ENCODE results near the gene GOPC.

The GOPC gene

DNA sequence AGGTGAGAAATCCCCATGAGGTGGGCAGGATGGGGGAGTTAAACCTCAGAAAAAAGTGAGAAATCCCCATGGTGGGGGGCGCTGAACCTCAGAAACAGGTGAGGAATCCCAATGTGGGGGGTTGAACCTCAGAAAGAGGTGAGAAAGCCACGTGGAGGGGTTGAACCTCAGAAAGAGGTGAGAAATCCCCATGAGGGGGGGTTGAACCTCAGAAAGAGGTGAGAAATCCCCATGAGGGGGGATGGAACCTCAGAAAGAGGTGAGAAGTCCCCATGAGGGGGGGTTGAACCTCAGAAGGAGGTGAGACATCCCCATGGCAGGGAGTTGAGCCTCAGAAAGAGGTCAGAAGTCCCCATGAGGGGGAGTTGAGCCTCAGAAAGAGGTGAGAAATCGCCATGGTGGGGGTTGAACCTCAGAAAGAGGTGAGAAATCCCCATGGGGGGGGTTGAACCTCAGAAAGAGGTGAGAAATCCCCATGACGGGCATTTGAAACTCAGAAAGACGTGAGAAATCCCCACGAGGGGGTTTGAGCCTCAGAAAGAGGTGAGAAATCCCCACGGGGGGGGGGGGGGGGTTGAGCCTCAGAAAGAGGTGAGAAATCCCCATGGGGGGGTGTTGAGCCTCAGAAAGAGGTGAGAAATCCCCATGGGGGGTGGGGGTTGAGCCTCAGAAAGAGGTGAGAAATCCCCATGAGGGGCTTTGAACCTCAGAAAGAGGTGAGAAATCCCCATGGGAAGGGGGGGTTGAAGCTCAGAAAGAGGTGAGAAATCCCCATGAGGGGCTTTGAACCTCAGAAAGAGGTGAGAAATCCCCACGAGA is 14.3 kb upstream of the GOPC start:
- TF ChIP-seq, protein P1, sequence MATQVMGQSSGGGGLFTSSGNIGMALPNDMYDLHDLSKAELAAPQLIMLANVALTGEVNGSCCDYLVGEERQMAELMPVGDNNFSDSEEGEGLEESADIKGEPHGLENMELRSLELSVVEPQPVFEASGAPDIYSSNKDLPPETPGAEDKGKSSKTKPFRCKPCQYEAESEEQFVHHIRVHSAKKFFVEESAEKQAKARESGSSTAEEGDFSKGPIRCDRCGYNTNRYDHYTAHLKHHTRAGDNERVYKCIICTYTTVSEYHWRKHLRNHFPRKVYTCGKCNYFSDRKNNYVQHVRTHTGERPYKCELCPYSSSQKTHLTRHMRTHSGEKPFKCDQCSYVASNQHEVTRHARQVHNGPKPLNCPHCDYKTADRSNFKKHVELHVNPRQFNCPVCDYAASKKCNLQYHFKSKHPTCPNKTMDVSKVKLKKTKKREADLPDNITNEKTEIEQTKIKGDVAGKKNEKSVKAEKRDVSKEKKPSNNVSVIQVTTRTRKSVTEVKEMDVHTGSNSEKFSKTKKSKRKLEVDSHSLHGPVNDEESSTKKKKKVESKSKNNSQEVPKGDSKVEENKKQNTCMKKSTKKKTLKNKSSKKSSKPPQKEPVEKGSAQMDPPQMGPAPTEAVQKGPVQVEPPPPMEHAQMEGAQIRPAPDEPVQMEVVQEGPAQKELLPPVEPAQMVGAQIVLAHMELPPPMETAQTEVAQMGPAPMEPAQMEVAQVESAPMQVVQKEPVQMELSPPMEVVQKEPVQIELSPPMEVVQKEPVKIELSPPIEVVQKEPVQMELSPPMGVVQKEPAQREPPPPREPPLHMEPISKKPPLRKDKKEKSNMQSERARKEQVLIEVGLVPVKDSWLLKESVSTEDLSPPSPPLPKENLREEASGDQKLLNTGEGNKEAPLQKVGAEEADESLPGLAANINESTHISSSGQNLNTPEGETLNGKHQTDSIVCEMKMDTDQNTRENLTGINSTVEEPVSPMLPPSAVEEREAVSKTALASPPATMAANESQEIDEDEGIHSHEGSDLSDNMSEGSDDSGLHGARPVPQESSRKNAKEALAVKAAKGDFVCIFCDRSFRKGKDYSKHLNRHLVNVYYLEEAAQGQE (IDR thresholded peaks at IDR 0.05; ENCODE audit: insufficient read depth in 1 of 2, low read depth in 2 of 2, low read length in 2 of 2), result no peak
- TF ChIP-seq TAF1 (IDR thresholded peaks at IDR 0.05; ENCODE audit: borderline replicate concordance, insufficient read depth, low read length) (no peak), POLR2AphosphoS5 (IDR thresholded peaks at IDR 0.05; ENCODE audit: low read depth, low read length) (no peak), FOXP2 (optimal IDR thresholded peaks at IDR 0.05; ENCODE audit: borderline replicate concordance, extremely low read depth, extremely low read length, insufficient read depth) (no peak), SIN3A (IDR thresholded peaks at IDR 0.05; ENCODE audit: borderline replicate concordance, insufficient read depth, low read length) (no peak)

DNA sequence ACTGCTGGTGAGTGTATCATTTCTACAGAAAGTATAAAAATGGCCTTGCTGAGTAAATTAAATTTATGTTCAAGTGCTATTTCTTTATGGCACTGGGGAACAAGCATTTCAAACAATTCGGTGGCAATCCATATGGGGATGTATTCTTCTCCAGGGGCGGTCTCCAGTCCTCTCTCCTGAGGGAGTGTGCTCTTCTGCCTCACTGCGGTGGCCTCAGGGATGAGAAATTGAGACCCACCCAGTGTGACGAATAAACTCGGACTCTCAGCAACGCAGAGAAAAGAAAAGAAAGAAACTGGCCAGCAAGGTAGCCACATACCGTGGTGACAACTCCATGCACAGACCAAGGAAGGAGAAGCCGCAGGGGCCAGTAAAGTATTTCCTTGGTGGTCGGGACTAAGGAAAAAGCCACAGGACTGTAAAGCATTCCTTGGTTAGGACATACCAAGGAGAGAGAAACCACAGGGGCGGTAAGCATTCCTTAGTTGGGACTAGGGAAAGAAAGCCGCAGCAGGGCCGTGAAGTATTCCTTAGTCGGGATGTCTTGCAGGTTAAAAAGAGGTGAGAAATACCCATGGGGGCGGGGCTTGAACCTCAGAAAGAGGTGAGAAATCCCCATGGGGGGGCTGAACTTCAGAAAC is 13.6 kb upstream of the GOPC start:
- TF ChIP-seq SIN3A (IDR thresholded peaks at IDR 0.05; ENCODE audit: borderline replicate concordance, insufficient read depth, low read length) (no peak), FOXP2 (optimal IDR thresholded peaks at IDR 0.05; ENCODE audit: borderline replicate concordance, extremely low read depth, extremely low read length, insufficient read depth) (no peak), TAF1 (IDR thresholded peaks at IDR 0.05; ENCODE audit: borderline replicate concordance, insufficient read depth, low read length) (no peak), POLR2AphosphoS5 (IDR thresholded peaks at IDR 0.05; ENCODE audit: low read depth, low read length) (no peak)
- TF ChIP-seq, protein P1 (IDR thresholded peaks at IDR 0.05; ENCODE audit: insufficient read depth in 1 of 2, low read depth in 2 of 2, low read length in 2 of 2), result no peak

DNA sequence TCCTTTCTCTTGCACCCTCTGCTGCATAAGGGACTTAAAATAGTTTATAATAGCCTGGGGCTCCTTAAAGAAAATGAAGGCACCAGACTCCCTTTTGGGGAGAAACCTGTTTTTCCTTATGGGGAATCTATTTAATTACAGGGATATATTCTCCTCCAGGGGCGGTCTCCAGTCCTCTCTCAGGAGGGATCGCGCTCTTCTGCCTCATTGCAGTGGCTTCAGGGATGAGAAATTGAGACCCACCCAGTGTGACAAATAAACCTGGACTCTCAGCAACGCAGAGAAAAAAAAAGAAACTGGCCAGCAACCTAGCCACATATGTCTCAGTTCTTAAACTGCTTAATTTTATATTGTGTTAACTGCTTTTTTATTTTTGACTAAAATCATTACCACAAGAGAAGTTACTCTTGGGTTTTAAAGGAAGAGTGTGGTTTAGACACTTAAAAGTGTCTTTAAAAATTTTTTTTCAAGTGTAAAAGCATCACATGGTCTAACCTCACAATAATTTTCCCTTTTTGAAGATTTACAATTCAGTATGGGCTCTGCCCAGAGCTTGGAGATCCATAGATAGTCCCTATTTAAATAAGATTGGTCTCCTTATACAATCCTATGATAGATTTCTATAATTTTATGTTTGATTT is 11.7 kb upstream of the GOPC start:
- TF ChIP-seq, protein P1 (IDR thresholded peaks at IDR 0.05; ENCODE audit: insufficient read depth in 1 of 2, low read depth in 2 of 2, low read length in 2 of 2), result no peak
- TF ChIP-seq SIN3A (IDR thresholded peaks at IDR 0.05; ENCODE audit: borderline replicate concordance, insufficient read depth, low read length) (no peak), POLR2AphosphoS5 (IDR thresholded peaks at IDR 0.05; ENCODE audit: low read depth, low read length) (no peak), TAF1 (IDR thresholded peaks at IDR 0.05; ENCODE audit: borderline replicate concordance, insufficient read depth, low read length) (no peak), FOXP2 (optimal IDR thresholded peaks at IDR 0.05; ENCODE audit: borderline replicate concordance, extremely low read depth, extremely low read length, insufficient read depth) (no peak)

DNA sequence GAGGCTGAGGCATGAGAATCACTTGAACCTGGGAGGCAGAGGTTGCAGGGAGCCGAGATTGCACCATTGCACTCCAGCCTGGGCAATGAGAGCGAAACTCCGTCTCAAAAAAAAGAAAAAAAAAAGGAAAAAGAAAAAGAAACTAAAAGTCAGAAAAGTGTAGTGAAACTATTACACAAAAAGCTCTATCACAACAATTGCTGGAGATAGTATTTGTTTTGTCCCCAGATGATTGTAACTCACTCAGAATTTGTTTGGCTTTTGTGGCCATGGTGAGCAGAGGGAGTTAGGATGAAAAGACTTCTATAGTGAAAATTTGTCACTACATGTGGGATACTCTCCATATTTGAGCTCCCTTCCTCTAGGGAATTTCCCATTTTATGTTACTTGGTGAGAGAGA is 5.2 kb upstream of the GOPC start:
- no peak for TF ChIP-seq SIN3A (IDR thresholded peaks at IDR 0.05; ENCODE audit: borderline replicate concordance, insufficient read depth, low read length)
- TF ChIP-seq, protein P1 (IDR thresholded peaks at IDR 0.05; ENCODE audit: insufficient read depth in 1 of 2, low read depth in 2 of 2, low read length in 2 of 2), result no peak

Data from PFSK-1 (cell line).